ENCODE measurements around the gene ECPAS. TPM values are rescaled to one million over a fixed set of nuclear protein-coding genes. Genes with fewer than 3 reads are reported as not detected.

The ECPAS gene
- 36.4 to 49.7 TPM (median 41.2 TPM) in 5 replicates for total RNA-seq (2022; extraction: Qiagen RNA extraction; ENCODE audit: low read depth)

GRCh38 chr9:111483858-111484571, at the start of gene ECPAS:
ECPAS (minus strand) TSS chr9:111484383; CDS start chr9:111472918, 11,465 bp downstream.

GRCh38 chr9:111525056-111525977, 41.1 kb upstream of the ECPAS start, which contains the start of gene ZNF483:
ZNF483 (plus strand) TSS chr9:111525179; CDS start chr9:111527396, 2,217 bp downstream.

GRCh38 chr9:111330124-111330523, 154.1 kb downstream of the ECPAS start, which contains the start of gene OR2K2:
OR2K2 (minus strand) TSS chr9:111330224; CDS start chr9:111328433, 1,791 bp downstream.

Other genes starting within 250 kb of the ECPAS start
- not detected in 5 replicates for gene OR2K2, start 154.2 kb downstream of the ECPAS start, total RNA-seq (2022; extraction: Qiagen RNA extraction; ENCODE audit: low read depth)
- gene ZNF483, start 40.8 kb upstream of the ECPAS start, total RNA-seq (2022; extraction: Qiagen RNA extraction; ENCODE audit: low read depth) = 0.40 to 0.98 TPM (median 0.54 TPM) in 5 replicates
- gene PTGR1, start 115.3 kb upstream of the ECPAS start, total RNA-seq (2022; extraction: Qiagen RNA extraction; ENCODE audit: low read depth) = 326 to 352 TPM (median 336 TPM) in 5 replicates
- 9.9 to 10.9 TPM (median 10.6 TPM) in 5 replicates for gene DNAJC25, start 147.0 kb upstream of the ECPAS start, total RNA-seq (2022; extraction: Qiagen RNA extraction; ENCODE audit: low read depth)
- gene GNG10, start 177.2 kb upstream of the ECPAS start, total RNA-seq (2022; extraction: Qiagen RNA extraction; ENCODE audit: low read depth) = 51.5 to 71.5 TPM (median 66.2 TPM) in 5 replicates

Measured in A549 treated with GW870086 at 1 μM for 4 hours (cell line).